Adipose tissue (tissue), 3 donors: ENCODE data around the gene TTC28. TPM values are rescaled to one million over a fixed set of nuclear protein-coding genes. Genes with fewer than 3 reads are reported as not detected.
"Not testable (repeated sequence)": the region's sequence is repeated elsewhere in the genome, so short reads cannot be mapped to it uniquely, and the experiment has no call there.

Experiments used
- H3K27ac ChIP-seq: one replicate; pipeline ENCODE4 v1.5.1; 2013; ENCODE audit warnings: low read depth, low read length
- WGBS, 3 donors: extraction: QIAGEN DNeasy Blood & Tissue Kit; methylation state at CpG; one replicate each; pipeline ENCODE4 v1.1.7; 2013; 5-methylcytosine and 5-hydroxymethylcytosine counted together
- polyA plus RNA-seq, 3 donors: library from polyadenylated mRNA; stranded (reverse); fragments of 200-250 nt; gene quantifications; one replicate each; pipeline ENCODE4 v1.2.3, GENCODE V29; 2013
- donor health status: healthy with polysubstance abuse.
- donor health status: Bipolar disorder and iron deficiency.
- donor health status: healthy.

TTC28 gene
- polyA plus RNA-seq, 3 donors, result 2.8 to 10.6 (median 8.3) TPM

- no peak overlapping the region for H3K27ac ChIP-seq
- WGBS, 3 donors, result 46 to 68% (median 64%) methylated on average over 5 of the region's 5 CpGs
Observed at GRCh38 chr22:28620244-28620922, 59.3 kb downstream of the TTC28 start.

GRCh38 chr22:28619236-28619635, 60.4 kb downstream of the TTC28 start:
- 96 to 97% (median 97%) methylated on average over 2 of the region's 2 CpGs for WGBS, 3 donors
- H3K27ac ChIP-seq, result no peak overlapping the region

- 85 to 95% (median 90%) methylated on average over 4 of the region's 4 CpGs for WGBS, 3 donors
- H3K27ac ChIP-seq, result not testable (repeated sequence)
Observed at GRCh38 chr22:28615423-28615822, 64.2 kb downstream of the TTC28 start.

- 87 to 91% (median 89%) methylated on average over 5 of the region's 5 CpGs for WGBS, 3 donors
- no peak overlapping the region for H3K27ac ChIP-seq
Observed at GRCh38 chr22:28609921-28610320, 69.7 kb downstream of the TTC28 start.

- H3K27ac ChIP-seq, result no peak overlapping the region
Observed at GRCh38 chr22:28608546-28608945, 71.1 kb downstream of the TTC28 start.

GRCh38 chr22:28607795-28608194, 71.8 kb downstream of the TTC28 start:
- H3K27ac ChIP-seq, result no peak overlapping the region

More at GRCh38 chr22:28608546-28608945, 71.1 kb downstream of the TTC28 start:
- WGBS, 3 donors, result 36 to 71% (median 70%) methylated on average over 2 of the region's 2 CpGs

GRCh38 chr22:28604966-28605761, 74.5 kb downstream of the TTC28 start:
- 69 to 73% (median 70%) methylated on average over 2 of the region's 2 CpGs for WGBS, 3 donors
- H3K27ac ChIP-seq, result no peak overlapping the region

GRCh38 chr22:28601915-28602314, 77.7 kb downstream of the TTC28 start:
- no peak overlapping the region for H3K27ac ChIP-seq

- WGBS, 3 donors, result 55 to 60% (median 60%) methylated on average over 3 of the region's 3 CpGs
- no peak overlapping the region for H3K27ac ChIP-seq
Observed at GRCh38 chr22:28600546-28601143, 79.0 kb downstream of the TTC28 start.

GRCh38 chr22:28599693-28600092, 79.9 kb downstream of the TTC28 start:
- no peak overlapping the region for H3K27ac ChIP-seq
- WGBS, 3 donors, result 44 to 60% (median 58%) methylated on average over 2 of the region's 2 CpGs

GRCh38 chr22:28597665-28598064, 82.0 kb downstream of the TTC28 start:
- 80 to 83% (median 80%) methylated on average over 3 of the region's 3 CpGs for WGBS, 3 donors
- H3K27ac ChIP-seq, result no peak overlapping the region

GRCh38 chr22:28594797-28595462, 84.7 kb downstream of the TTC28 start:
- WGBS, 3 donors, result 25 to 37% (median 30%) methylated on average over 4 of the region's 4 CpGs

GRCh38 chr22:28594076-28594796, 85.4 kb downstream of the TTC28 start:
- H3K27ac ChIP-seq, result no peak overlapping the region
- WGBS, 3 donors, result 58 to 67% (median 63%) methylated on average over 2 of the region's 2 CpGs

More at GRCh38 chr22:28594797-28595462, 84.7 kb downstream of the TTC28 start:
- no peak overlapping the region for H3K27ac ChIP-seq

- H3K27ac ChIP-seq, result no peak overlapping the region
- 90 to 97% (median 95%) methylated on average over 3 of the region's 3 CpGs for WGBS, 3 donors
Observed at GRCh38 chr22:28593299-28593698, 86.3 kb downstream of the TTC28 start.

- H3K27ac ChIP-seq, result no peak overlapping the region
- 89 to 95% (median 91%) methylated on average over 2 of the region's 2 CpGs for WGBS, 3 donors
Observed at GRCh38 chr22:28589102-28589750, 90.4 kb downstream of the TTC28 start.

- 95 to 98% (median 96%) methylated on average over 11 of the region's 11 CpGs for WGBS, 3 donors
- no peak overlapping the region for H3K27ac ChIP-seq
Observed at GRCh38 chr22:28585324-28585723, 94.3 kb downstream of the TTC28 start.

- 78 to 81% (median 79%) methylated on average over 3 of the region's 3 CpGs for WGBS, 3 donors
- no peak overlapping the region for H3K27ac ChIP-seq
Observed at GRCh38 chr22:28582806-28583205, 96.8 kb downstream of the TTC28 start.

GRCh38 chr22:28581016-28581415, 98.6 kb downstream of the TTC28 start:
- WGBS, 3 donors, result 73 to 91% (median 73%) methylated on average over 8 of the region's 8 CpGs
- H3K27ac ChIP-seq, result no peak overlapping the region
